T-helper 9 cell (primary cell): Measurements from ENCODE around the gene NACA2.
"Not testable (repeated sequence)": the region's sequence is repeated elsewhere in the genome, so short reads cannot be mapped to it uniquely, and the experiment has no call there.

Experiments
- DNase-seq: peaks from one replicate; pipeline ENCODE4 v3.0.0-alpha.2; 2020
- total RNA-seq, 2 donors: gene quantifications; one replicate each; lab custom pipeline; 2026; lab: John Stamatoyannopoulos, UW

Gene NACA2
- 5.2 to 5.6 reads per million in 2 donors for total RNA-seq

- no peak for DNase-seq
Observed at GRCh38 chr17:61591018-61591417, at the start of gene NACA2. Gene NACA2, minus strand, starts transcription at chr17:61591219. Its CDS starts 39 bp downstream, at chr17:61591180.

GRCh38 chr17:61639818-61640217, 48.8 kb upstream of the NACA2 start:
- no peak for DNase-seq

- DNase-seq, result no peak
Observed at GRCh38 chr17:61638087-61638486, 47.1 kb upstream of the NACA2 start.

- DNase-seq, result peak; percentile 25
Observed at GRCh38 chr17:61635913-61636432, 45.0 kb upstream of the NACA2 start.

GRCh38 chr17:61634942-61635538, 44.0 kb upstream of the NACA2 start:
- DNase-seq, result no peak

GRCh38 chr17:61634011-61634539, 43.1 kb upstream of the NACA2 start:
- DNase-seq, result no peak

- DNase-seq, result no peak
Observed at GRCh38 chr17:61632826-61633225, 41.8 kb upstream of the NACA2 start.

GRCh38 chr17:61631800-61632199, 40.8 kb upstream of the NACA2 start:
- no peak for DNase-seq

- DNase-seq, result not testable (repeated sequence)
Observed at GRCh38 chr17:61628158-61628557, 37.1 kb upstream of the NACA2 start.

GRCh38 chr17:61627658-61628057, 36.6 kb upstream of the NACA2 start:
- DNase-seq, result no peak

GRCh38 chr17:61627125-61627524, 36.1 kb upstream of the NACA2 start:
- no peak for DNase-seq

GRCh38 chr17:61625564-61625963, 34.5 kb upstream of the NACA2 start:
- DNase-seq, result no peak

- DNase-seq, result no peak
Observed at GRCh38 chr17:61624951-61625350, 33.9 kb upstream of the NACA2 start.

GRCh38 chr17:61621317-61621716, 30.3 kb upstream of the NACA2 start:
- DNase-seq, result no peak

GRCh38 chr17:61619953-61620352, 28.9 kb upstream of the NACA2 start:
- no peak for DNase-seq

GRCh38 chr17:61619493-61619892, 28.5 kb upstream of the NACA2 start:
- DNase-seq, result no peak

GRCh38 chr17:61618950-61619349, 27.9 kb upstream of the NACA2 start:
- no peak for DNase-seq

GRCh38 chr17:61617330-61617729, 26.3 kb upstream of the NACA2 start:
- no peak for DNase-seq

- DNase-seq, result no peak
Observed at GRCh38 chr17:61616783-61617182, 25.8 kb upstream of the NACA2 start.

- DNase-seq, result no peak
Observed at GRCh38 chr17:61614219-61614618, 23.2 kb upstream of the NACA2 start.

- no peak for DNase-seq
Observed at GRCh38 chr17:61611323-61611722, 20.3 kb upstream of the NACA2 start.

GRCh38 chr17:61605692-61606091, 14.7 kb upstream of the NACA2 start:
- no peak for DNase-seq

- DNase-seq, result no peak
Observed at GRCh38 chr17:61601297-61601696, 10.3 kb upstream of the NACA2 start.

- DNase-seq, result no peak
Observed at GRCh38 chr17:61600621-61601020, 9.6 kb upstream of the NACA2 start.

- DNase-seq, result no peak
Observed at GRCh38 chr17:61599608-61600007, 8.6 kb upstream of the NACA2 start.
